H9 (cell line): ENCODE measurements around the gene SLC34A2. TPM values are rescaled to one million over a fixed set of nuclear protein-coding genes. Genes with fewer than 3 reads are reported as not detected.

ENCODE experiments used
- DNase-seq: peaks from one replicate; pipeline ENCODE4 v3.0.0-alpha.2; 2017
- H2AFZ ChIP-seq: one replicate; pipeline ENCODE4 v1.6.1; 2013; ENCODE audit warnings: mild to moderate bottlenecking, low read length, control low read depth, moderate library complexity
- H2AK5ac ChIP-seq: 2 replicates; pipeline ENCODE4 v1.6.1; 2013; ENCODE audit warnings: low read length, control low read depth, mixed read lengths; ENCODE audit not compliant: insufficient read length
- H2BK120ac ChIP-seq: one replicate; pipeline ENCODE4 v1.6.1; 2013; ENCODE audit warnings: low read depth, mild to moderate bottlenecking, low read length, control low read depth, inconsistent platforms; ENCODE audit not compliant: poor library complexity, severe bottlenecking
- H2BK12ac ChIP-seq: 2 replicates; pipeline ENCODE4 v1.6.1; 2013; ENCODE audit warnings: low read length, control low read depth, mixed read lengths, low read depth; ENCODE audit not compliant: insufficient read length
- H2BK15ac ChIP-seq: 2 replicates; pipeline ENCODE4 v1.6.1; 2013; ENCODE audit warnings: low read depth, low read length, control low read depth
- H2BK20ac ChIP-seq: one replicate; pipeline ENCODE4 v1.6.1; 2013; ENCODE audit warnings: low read depth, mild to moderate bottlenecking, low read length, control low read depth, inconsistent platforms; ENCODE audit not compliant: poor library complexity, severe bottlenecking
- H2BK5ac ChIP-seq: 2 replicates; pipeline ENCODE4 v1.6.1; 2013; ENCODE audit warnings: low read length, control low read depth, mixed read lengths; ENCODE audit not compliant: insufficient read length
- H3K14ac ChIP-seq: 2 replicates; pipeline ENCODE4 v1.6.1; 2013; ENCODE audit warnings: low read length, control low read depth; ENCODE audit not compliant: insufficient read depth
- H3K18ac ChIP-seq: 2 replicates; pipeline ENCODE4 v1.6.1; 2013; ENCODE audit warnings: low read depth, mild to moderate bottlenecking, mixed read lengths, low read length, control low read depth; ENCODE audit not compliant: insufficient read length
- H3K23ac ChIP-seq: 2 replicates; pipeline ENCODE4 v1.6.1; 2013; ENCODE audit warnings: low read length, control low read depth, mixed read lengths, low read depth; ENCODE audit not compliant: insufficient read length
- H3K23me2 ChIP-seq: 2 replicates; pipeline ENCODE4 v1.6.1; 2013; ENCODE audit warnings: low read depth, mild to moderate bottlenecking, mixed read lengths, low read length, control low read depth; ENCODE audit not compliant: insufficient read length, poor library complexity, severe bottlenecking
- H3K27ac ChIP-seq: 2 replicates; pipeline ENCODE4 v1.5.1; 2013; ENCODE audit warnings: low read length, control low read depth, mixed read lengths, low read depth; ENCODE audit not compliant: insufficient read length
- H3K27me3 ChIP-seq: 2 replicates; pipeline ENCODE4 v1.6.1; 2013; ENCODE audit warnings: low read length, control low read depth, inconsistent platforms; ENCODE audit not compliant: insufficient read depth
- H3K4ac ChIP-seq: 2 replicates; pipeline ENCODE4 v1.6.1; 2013; ENCODE audit warnings: low read depth, mild to moderate bottlenecking, control low read depth, inconsistent platforms, low read length, moderate library complexity
- H3K4me1 ChIP-seq: 2 replicates; pipeline ENCODE4 v1.6.1; 2013; ENCODE audit warnings: low read length, control low read depth, inconsistent platforms; ENCODE audit not compliant: insufficient read depth
- H3K4me2 ChIP-seq: 2 replicates; pipeline ENCODE4 v1.6.1; 2013; ENCODE audit warnings: low read length, control low read depth, mixed read lengths; ENCODE audit not compliant: insufficient read length, insufficient read depth
- H3K56ac ChIP-seq: 2 replicates; pipeline ENCODE4 v1.6.1; 2013; ENCODE audit warnings: low read depth, mild to moderate bottlenecking, mixed read lengths, low read length, control low read depth; ENCODE audit not compliant: insufficient read length
- H3K79me1 ChIP-seq: 2 replicates; pipeline ENCODE4 v1.6.1; 2013; ENCODE audit warnings: low read depth, mild to moderate bottlenecking, moderate library complexity, low read length, control low read depth, inconsistent platforms; ENCODE audit not compliant: insufficient read depth, poor library complexity, severe bottlenecking
- H3K79me2 ChIP-seq: 2 replicates; pipeline ENCODE4 v1.6.1; 2013; ENCODE audit warnings: low read length, control low read depth, inconsistent platforms; ENCODE audit not compliant: insufficient read depth
- H3K9ac ChIP-seq: 2 replicates; pipeline ENCODE4 v1.6.1; 2013; ENCODE audit warnings: low read length, control low read depth, mixed read lengths; ENCODE audit not compliant: insufficient read length; ENCODE audit errors: extremely low read depth
- H3K9me3 ChIP-seq: one replicate; pipeline ENCODE4 v1.6.1; 2013; ENCODE audit warnings: low read depth, low read length, inconsistent platforms; ENCODE audit not compliant: control insufficient read depth
- H3T11ph ChIP-seq: one replicate; pipeline ENCODE4 v1.6.1; 2013; ENCODE audit warnings: mild to moderate bottlenecking, low read length, control low read depth, inconsistent platforms
- H4K20me1 ChIP-seq: one replicate; pipeline ENCODE4 v1.6.1; 2013; ENCODE audit not compliant: control insufficient read depth, insufficient read length, insufficient read depth
- H4K5ac ChIP-seq: 2 replicates; pipeline ENCODE4 v1.6.1; 2013; ENCODE audit warnings: low read depth, mild to moderate bottlenecking, mixed read lengths, low read length, control low read depth; ENCODE audit not compliant: insufficient read length
- H4K8ac ChIP-seq: replicated peaks from 2 replicates; pipeline ENCODE4 v1.6.1; 2013; ENCODE audit warnings: low read length, control low read depth, mixed read lengths, low read depth; ENCODE audit not compliant: insufficient read length
- H4K91ac ChIP-seq: 2 replicates; pipeline ENCODE4 v1.6.1; 2013; ENCODE audit warnings: low read depth, mild to moderate bottlenecking, moderate library complexity, mixed read lengths, low read length, control low read depth; ENCODE audit not compliant: insufficient read length
- H3K27ac Mint-ChIP-seq, 3 experiments: 2 replicates in 2 of 3; 3 replicates in 1 of 3; pipeline ENCODE4 v1.8.0; 2020 to 2021; ENCODE audit warnings: mixed read lengths in 3 of 3, mild to moderate bottlenecking in 1 of 3, moderate library complexity in 1 of 3
- H3K27me3 Mint-ChIP-seq: 2 replicates; pipeline ENCODE4 v1.8.0; 2021; ENCODE audit warnings: low read depth, mild to moderate bottlenecking, moderate library complexity, mixed read lengths
- H3K36me3 Mint-ChIP-seq, 3 experiments: 2 replicates in 2 of 3; 3 replicates in 1 of 3; pipeline ENCODE4 v1.8.0; 2020 to 2021; ENCODE audit warnings: low read depth in 3 of 3, mixed read lengths in 3 of 3; ENCODE audit not compliant: insufficient read depth in 1 of 3
- H3K4me1 Mint-ChIP-seq, 2 experiments: 2 replicates each; pipeline ENCODE4 v1.8.0; 2020; ENCODE audit warnings: mixed read lengths in 2 of 2
- H3K4me3 Mint-ChIP-seq, 2 experiments: 2 replicates in 1 of 2; 3 replicates in 1 of 2; pipeline ENCODE4 v1.8.0; 2020 to 2021; ENCODE audit warnings: mild to moderate bottlenecking in 2 of 2, mixed read lengths in 2 of 2, moderate library complexity in 1 of 2
- H3K9me3 Mint-ChIP-seq, 2 experiments: 2 replicates in 1 of 2; 3 replicates in 1 of 2; pipeline ENCODE4 v1.8.0; 2020; ENCODE audit warnings: mild to moderate bottlenecking in 2 of 2, mixed read lengths in 2 of 2, moderate library complexity in 1 of 2
- CTCF ChIP-seq: fragments of 200-600 bp; sonication (generic); conservative IDR thresholded peaks from 3 replicates; pipeline ENCODE4 v1.8.0; 2021; ENCODE audit warnings: antibody characterized with exemption, mild to moderate bottlenecking
- WGBS: extraction: QIAGEN DNeasy Blood & Tissue Kit; methylation state at CpG from one replicate; pipeline ENCODE4 v1.1.7; 2013; ENCODE audit warnings: missing lambda C conversion rate, low lambda C conversion rate, mixed read lengths; ENCODE audit not compliant: insufficient read length; ENCODE audit errors: extremely low coverage; 5-methylcytosine and 5-hydroxymethylcytosine counted together
- total RNA-seq: library from RNA; stranded (reverse); gene quantifications from 2 replicates; pipeline ENCODE4 v1.2.1, GENCODE V29; 2021

Gene SLC34A2
- total RNA-seq, 1 experiment from 2014 or later = 0.57 TPM

GRCh38 chr4:25666031-25666630 lies 10.5 kb downstream of the SLC34A2 start:
- Mint-ChIP-seq H3K27ac (no peak overlapping the region), H3K4me1 (peaks cover 17 to 26% of the 10 kb centered on the region in 2 experiments), H3K4me3 (no peak overlapping the region), H3K36me3 (no peaks in the 10 kb centered on the region), H3K9me3 (no peaks in the 10 kb centered on the region), H3K27me3 (no peaks in the 10 kb centered on the region; the same call in none of the 2 replicates)
- Histone ChIP-seq H3K9ac (no peak overlapping the region), H2BK12ac (no peak overlapping the region), H2BK15ac (no peak overlapping the region), H4K20me1 (no peaks in the 10 kb centered on the region), H3K27me3 (no peaks in the 10 kb centered on the region), H3K14ac (no peak overlapping the region), H4K8ac (no peak overlapping the region), H3K23ac (no peak overlapping the region), H2AK5ac (no peak overlapping the region), H2BK20ac (no peak overlapping the region), H3K4ac (no peak overlapping the region), H2BK120ac (no peak overlapping the region), H4K91ac (no peak overlapping the region), H3K23me2 (no peaks in the 10 kb centered on the region), H2BK5ac (no peak overlapping the region), H3K56ac (no peak overlapping the region), H4K5ac (no peak overlapping the region), H3K79me1 (no peaks in the 10 kb centered on the region), H3K4me1 (no peaks in the 10 kb centered on the region; the same call in 1 of the 2 replicates), H3K27ac (no peak overlapping the region), H3K4me2 (no peak overlapping the region), H3T11ph (no peak overlapping the region), H3K9me3 (no peaks in the 10 kb centered on the region), H3K79me2 (no peaks in the 10 kb centered on the region), H3K18ac (no peak overlapping the region), H2AFZ (no peak overlapping the region)
- WGBS = no CpG with 5 or more reads among the region's 9 CpGs
- no peak for DNase-seq
- TF ChIP-seq CTCF = no peak
